ENCODE measurements around the gene PEA15.

DNA sequence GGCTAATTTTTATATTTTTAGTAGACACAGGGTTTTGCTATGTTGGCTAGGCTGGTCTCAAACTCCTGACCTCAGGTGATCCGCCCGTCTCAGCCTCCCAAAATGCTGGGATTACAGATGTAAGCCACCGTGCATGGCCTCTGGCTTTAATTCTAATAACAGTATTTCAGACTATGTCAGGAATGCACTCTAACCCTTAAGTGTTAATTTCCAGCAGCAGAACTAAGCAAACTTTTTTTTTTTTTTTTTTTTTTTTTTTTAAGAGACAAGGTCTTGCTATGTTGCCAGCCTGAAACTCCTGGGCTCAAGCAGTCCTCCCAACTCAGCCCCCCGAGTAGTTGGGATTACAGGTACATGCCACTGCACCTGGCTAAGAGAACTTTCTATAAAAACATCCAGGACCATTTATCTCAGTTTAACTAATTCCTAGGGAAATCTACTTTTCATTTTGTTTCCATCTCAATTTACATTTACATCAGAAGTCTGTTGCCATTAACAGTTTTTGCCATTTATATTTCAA lies 50.7 kb downstream of the PEA15 start:
- TF ChIP-seq MXI1 (IDR thresholded peaks at IDR 0.05; ENCODE audit: low read depth, low read length) (no peak), SMARCA5 (IDR thresholded peaks at IDR 0.05) (no peak), TCF12 (IDR thresholded peaks at IDR 0.05; ENCODE audit: low read depth, low read length) (no peak), STAT1 (conservative IDR thresholded peaks at IDR 0.05) (no peak), MTA3 (IDR thresholded peaks at IDR 0.05; ENCODE audit: borderline replicate concordance, low read length) (no peak), YY1 (IDR thresholded peaks at IDR 0.05; ENCODE audit: low read depth, low read length) (no peak), KDM1A (IDR thresholded peaks at IDR 0.05; ENCODE audit: borderline replicate concordance) (no peak), EZH2 (IDR thresholded peaks at IDR 0.05; ENCODE audit: borderline replicate concordance, control insufficient read depth, low read depth, low read length) (no peak), POLR2A (IDR thresholded peaks at IDR 0.05; ENCODE audit: low read depth, low read length) (no peak), ZNF274 (IDR thresholded peaks at IDR 0.05; ENCODE audit: insufficient read depth, insufficient read length) (no peak), RB1 (IDR thresholded peaks at IDR 0.05; ENCODE audit: borderline replicate concordance) (no peak), NFYA (IDR thresholded peaks at IDR 0.05; ENCODE audit: borderline replicate concordance, low read depth, low read length) (no peak)
- TF ChIP-seq, protein P1, sequence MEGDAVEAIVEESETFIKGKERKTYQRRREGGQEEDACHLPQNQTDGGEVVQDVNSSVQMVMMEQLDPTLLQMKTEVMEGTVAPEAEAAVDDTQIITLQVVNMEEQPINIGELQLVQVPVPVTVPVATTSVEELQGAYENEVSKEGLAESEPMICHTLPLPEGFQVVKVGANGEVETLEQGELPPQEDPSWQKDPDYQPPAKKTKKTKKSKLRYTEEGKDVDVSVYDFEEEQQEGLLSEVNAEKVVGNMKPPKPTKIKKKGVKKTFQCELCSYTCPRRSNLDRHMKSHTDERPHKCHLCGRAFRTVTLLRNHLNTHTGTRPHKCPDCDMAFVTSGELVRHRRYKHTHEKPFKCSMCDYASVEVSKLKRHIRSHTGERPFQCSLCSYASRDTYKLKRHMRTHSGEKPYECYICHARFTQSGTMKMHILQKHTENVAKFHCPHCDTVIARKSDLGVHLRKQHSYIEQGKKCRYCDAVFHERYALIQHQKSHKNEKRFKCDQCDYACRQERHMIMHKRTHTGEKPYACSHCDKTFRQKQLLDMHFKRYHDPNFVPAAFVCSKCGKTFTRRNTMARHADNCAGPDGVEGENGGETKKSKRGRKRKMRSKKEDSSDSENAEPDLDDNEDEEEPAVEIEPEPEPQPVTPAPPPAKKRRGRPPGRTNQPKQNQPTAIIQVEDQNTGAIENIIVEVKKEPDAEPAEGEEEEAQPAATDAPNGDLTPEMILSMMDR (IDR thresholded peaks at IDR 0.05 in 2 of 3, conservative IDR thresholded peaks at IDR 0.05 in 1 of 3; ENCODE audit: control insufficient read depth in 2 of 3, extremely low read depth in 1 of 3, insufficient read depth in 1 of 3, low read depth in 3 of 3, low read length in 3 of 3): no peak

Data from GM12878 (cell line).